Neural cell (in vitro differentiated cells): ENCODE data around the gene PELI2. TPM values are rescaled to one million over a fixed set of nuclear protein-coding genes. Genes with fewer than 3 reads are reported as not detected.

ENCODE experiments used
- H2AFZ ChIP-seq: fragments of 200-600, 300-800 bp; sonication (generic), shearing (Covaris generic); 2 replicates; pipeline ENCODE4 v1.6.0; 2014; ENCODE audit warnings: low read depth, mild to moderate bottlenecking, antibody characterized with exemption, low read length, moderate library complexity
- H3F3A ChIP-seq: fragments of 200-600 bp; shearing (Covaris generic); 2 replicates; pipeline ENCODE4 v1.6.1; 2016; ENCODE audit warnings: mild to moderate bottlenecking, moderate library complexity, mixed read lengths, antibody characterized with exemption, low read length; ENCODE audit not compliant: insufficient read depth, poor library complexity, severe bottlenecking
- H3K27ac ChIP-seq: fragments of 200-600, 300-800 bp; sonication (generic), shearing (Covaris generic); 2 replicates; pipeline ENCODE4 v1.5.1; 2014; ENCODE audit warnings: mild to moderate bottlenecking, low read length, moderate library complexity
- H3K27me3 ChIP-seq: fragments of 300-800, 200-600 bp; sonication (generic), shearing (Covaris generic); 2 replicates; pipeline ENCODE4 v1.6.0; 2014; ENCODE audit warnings: mild to moderate bottlenecking, low read depth, low read length, moderate library complexity; ENCODE audit not compliant: insufficient read depth
- H3K36me3 ChIP-seq: fragments of 300-800, 200-600 bp; sonication (generic), shearing (Covaris generic); 2 replicates; pipeline ENCODE4 v1.5.1; 2014; ENCODE audit warnings: mild to moderate bottlenecking, antibody characterized with exemption, low read length, moderate library complexity; ENCODE audit not compliant: insufficient read depth
- H3K4me2 ChIP-seq: fragments of 300-800, 200-600 bp; sonication (generic), shearing (Covaris generic); 2 replicates; pipeline ENCODE4 v1.6.0; 2014; ENCODE audit warnings: mild to moderate bottlenecking, low read length
- H3K4me3 ChIP-seq: fragments of 300-800, 200-600 bp; sonication (generic), shearing (Covaris generic); 2 replicates; pipeline ENCODE4 v1.5.1; 2014; ENCODE audit warnings: mild to moderate bottlenecking, low read length, moderate library complexity
- H3K79me2 ChIP-seq: fragments of 200-600 bp; shearing (Covaris generic); replicated peaks from 2 replicates; pipeline ENCODE4 v1.6.0; 2014; ENCODE audit warnings: mild to moderate bottlenecking, low read length, moderate library complexity; ENCODE audit not compliant: insufficient read depth
- H3K9ac ChIP-seq: fragments of 300-800, 200-600 bp; sonication (generic), shearing (Covaris generic); 2 replicates; pipeline ENCODE4 v1.6.1; 2016; ENCODE audit warnings: mild to moderate bottlenecking, low read length, mixed read lengths
- H3K9me2 ChIP-seq: fragments of 200-600 bp; shearing (Covaris generic); 2 replicates; pipeline ENCODE4 v1.6.1; 2016; ENCODE audit warnings: mild to moderate bottlenecking, low read length, mixed read lengths; ENCODE audit not compliant: insufficient read depth
- H3K9me3 ChIP-seq: fragments of 200-600, 300-800 bp; sonication (generic), shearing (Covaris generic); 2 replicates; pipeline ENCODE4 v1.6.1; 2016; ENCODE audit warnings: mild to moderate bottlenecking, mixed run types, low read length, moderate library complexity, mixed read lengths
- H4K20me1 ChIP-seq: fragments of 200-600 bp; shearing (Covaris generic); 2 replicates; pipeline ENCODE4 v1.6.1; 2016; ENCODE audit warnings: mild to moderate bottlenecking, mixed run types; ENCODE audit not compliant: insufficient read depth
- CTCF ChIP-seq: fragments of 450-650 bp; IDR thresholded peaks from 2 replicates; pipeline ENCODE4 v1.5.1; 2014; ENCODE audit warnings: antibody characterized with exemption, mild to moderate bottlenecking, moderate library complexity; ENCODE audit not compliant: poor library complexity, severe bottlenecking
- EP300 ChIP-seq: fragments of 450-650 bp; conservative IDR thresholded peaks from 2 replicates; pipeline ENCODE4 v1.6.1; 2014; ENCODE audit warnings: antibody characterized with exemption, mild to moderate bottlenecking, moderate library complexity; ENCODE audit not compliant: poor library complexity, severe bottlenecking
- EZH2 ChIP-seq: fragments of 200-600, 300-800 bp; shearing (Covaris generic), sonication (generic); IDR thresholded peaks from 2 replicates; pipeline ENCODE4 v1.6.1; 2014; ENCODE audit warnings: antibody characterized with exemption, low read length, borderline replicate concordance, mild to moderate bottlenecking; ENCODE audit not compliant: insufficient read depth, poor library complexity, severe bottlenecking
- MXI1 ChIP-seq: fragments of 450-650 bp; conservative IDR thresholded peaks from 2 replicates; pipeline ENCODE4 v1.6.1; 2014; ENCODE audit warnings: antibody characterized with exemption, mild to moderate bottlenecking; ENCODE audit not compliant: poor library complexity, severe bottlenecking
- POLR2AphosphoS5 ChIP-seq: IDR thresholded peaks from 2 replicates; pipeline ENCODE4 v1.6.1; 2012
- RAD21 ChIP-seq: fragments of 450-650 bp; conservative IDR thresholded peaks from 2 replicates; pipeline ENCODE4 v1.6.1; 2014; ENCODE audit warnings: antibody characterized with exemption, mild to moderate bottlenecking, moderate library complexity
- REST ChIP-seq: IDR thresholded peaks from 2 replicates; pipeline ENCODE4 v1.6.1; 2012; ENCODE audit warnings: borderline replicate concordance
- SMC3 ChIP-seq: fragments of 450-650 bp; conservative IDR thresholded peaks from 2 replicates; pipeline ENCODE4 v1.6.1; 2014; ENCODE audit warnings: antibody characterized with exemption, mild to moderate bottlenecking, moderate library complexity; ENCODE audit not compliant: poor library complexity
- TAF1 ChIP-seq: IDR thresholded peaks from 2 replicates; pipeline ENCODE4 v1.6.1; 2012; ENCODE audit warnings: low read depth
- polyA plus RNA-seq: library from polyadenylated mRNA; depleted of rRNA; stranded (reverse); fragments of >200 nt; gene quantifications from 2 replicates; pipeline ENCODE4 v1.2.3, GENCODE V29; 2014

The PELI2 gene
- polyA plus RNA-seq, 1 donor from 2014 or later: 5.3 TPM

GRCh38 chr14:56168007-56168616, 49.9 kb downstream of the PELI2 start:
- H4K20me1 ChIP-seq: no peaks in the 10 kb centered on the region
- H2AFZ ChIP-seq: no peak overlapping the region
- H3K4me2 ChIP-seq: no peak overlapping the region
- H3K36me3 ChIP-seq: no peaks in the 10 kb centered on the region
- no peak for TF ChIP-seq TAF1
- no peak for TF ChIP-seq MXI1
- TF ChIP-seq SMC3: no peak
- no peak for TF ChIP-seq EP300
- no peak for TF ChIP-seq EZH2
- no peak for TF ChIP-seq POLR2AphosphoS5
- no peak for TF ChIP-seq CTCF
- TF ChIP-seq REST: no peak
- no peak for TF ChIP-seq RAD21
- no peaks in the 10 kb centered on the region for H3K27me3 ChIP-seq
- no peaks in the 10 kb centered on the region for H3K9me2 ChIP-seq
- H3K9ac ChIP-seq: no peak overlapping the region
- H3K9me3 ChIP-seq: no peaks in the 10 kb centered on the region
- H3K4me3 ChIP-seq: no peak overlapping the region
- H3F3A ChIP-seq: no peaks in the 10 kb centered on the region
- peaks cover 82% of the 10 kb centered on the region for H3K79me2 ChIP-seq
- no peak overlapping the region for H3K27ac ChIP-seq

GRCh38 chr14:56170028-56170427, 51.8 kb downstream of the PELI2 start:
- Histone ChIP-seq H3F3A (no peaks in the 10 kb centered on the region), H2AFZ (no peak overlapping the region), H3K36me3 (no peaks in the 10 kb centered on the region), H3K79me2 (peaks cover 77% of the 10 kb centered on the region), H3K27me3 (no peaks in the 10 kb centered on the region), H3K4me3 (no peak overlapping the region), H3K9ac (no peak overlapping the region), H3K27ac (no peak overlapping the region), H3K9me3 (no peaks in the 10 kb centered on the region), H3K9me2 (no peaks in the 10 kb centered on the region), H3K4me2 (no peak overlapping the region), H4K20me1 (no peaks in the 10 kb centered on the region)
- TF ChIP-seq MXI1: no peak
- no peak for TF ChIP-seq EZH2
- no peak for TF ChIP-seq RAD21
- no peak for TF ChIP-seq TAF1
- TF ChIP-seq POLR2AphosphoS5: no peak
- no peak for TF ChIP-seq REST
- TF ChIP-seq CTCF: no peak
- TF ChIP-seq EP300: no peak
- TF ChIP-seq SMC3: no peak
